Measurements from ENCODE around the gene CYFIP1. TPM values are rescaled to one million over a fixed set of nuclear protein-coding genes. Genes with fewer than 3 reads are reported as not detected.

Gene CYFIP1
- polyA plus RNA-seq, 3 donors, result 47.1 to 85.5 (median 63.8) TPM

DNA sequence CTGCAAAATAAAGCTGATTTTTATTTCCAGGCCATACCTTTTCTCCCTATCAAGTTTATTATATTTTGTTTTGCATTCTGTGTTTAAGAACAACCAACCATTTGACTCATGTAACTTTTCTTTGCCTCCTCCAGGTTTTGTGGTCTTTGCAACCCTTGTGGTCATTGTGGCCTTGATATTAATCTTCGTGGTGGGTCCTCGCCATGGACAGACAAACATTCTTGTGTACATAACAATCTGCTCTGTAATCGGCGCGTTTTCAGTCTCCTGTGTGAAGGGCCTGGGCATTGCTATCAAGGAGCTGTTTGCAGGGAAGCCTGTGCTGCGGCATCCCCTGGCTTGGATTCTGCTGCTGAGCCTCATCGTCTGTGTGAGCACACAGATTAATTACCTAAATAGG, 114.1 kb downstream of the CYFIP1 start:
- peaks cover 84 to 99% of the 10 kb centered on the region in 2 donors for H3K36me3 Mint-ChIP-seq
- peaks cover 0 to 1% (median 0%) of the 10 kb centered on the region in 3 donors for H3K27me3 Mint-ChIP-seq (ENCODE audit: low read depth in 3 of 3)
- Histone ChIP-seq H3K36me3 (replicated peaks in 1 of 2; ENCODE audit: control insufficient read depth in 1 of 2, insufficient read depth in 2 of 2, low read length in 2 of 2) (peaks cover 88 to 100% of the 10 kb centered on the region in 2 donors), H2AFZ (ENCODE audit: insufficient read depth, low read depth, low read length, poor library complexity, severe bottlenecking) (no peak overlapping the region), H3K4me2 (replicated peaks; ENCODE audit: extremely low read depth, low read length, poor library complexity, severe bottlenecking) (no peak overlapping the region), H3K4me3 (replicated peaks in 1 of 3; ENCODE audit: low read depth in 2 of 3, low read length in 3 of 3) (no peak overlapping the region), H3K9me3 (replicated peaks in 1 of 2; ENCODE audit: control insufficient read depth in 1 of 2, insufficient read depth in 1 of 2, low read length in 2 of 2) (no peaks in the 10 kb centered on the region), H3K4me1 (ENCODE audit: control insufficient read depth in 1 of 2, insufficient read depth in 2 of 2, low read length in 2 of 2) (no peaks in the 10 kb centered on the region), H3K27ac (ENCODE audit: low read depth in 1 of 2, low read length in 2 of 2) (no peak overlapping the region), H3K9ac (ENCODE audit: insufficient read depth, low read length, poor library complexity, severe bottlenecking) (no peak overlapping the region), H4K20me1 (ENCODE audit: insufficient read depth, low read length) (peaks cover 48% of the 10 kb centered on the region), H3K79me2 (ENCODE audit: insufficient read depth, low read length) (peaks cover 16% of the 10 kb centered on the region), H3K27me3 (ENCODE audit: control insufficient read depth in 2 of 2, insufficient read depth in 2 of 2, low read length in 2 of 2) (no peaks in the 10 kb centered on the region)
- peaks cover 0 to 3% (median 0%) of the 10 kb centered on the region in 7 donors for H3K9me3 Mint-ChIP-seq
- intact Hi-C loops (cut with micrococcal nuclease), result loop anchor here in 1 of 2 donors (10.0 kb wide), 1 partner anchor 61 kb away; no protein-coding TSS in a partner anchor
- 83% methylated on average over 5 of the region's 7 CpGs for WGBS (ENCODE audit: insufficient coverage)
- H3K27ac Mint-ChIP-seq, result no peak overlapping the region
- no peaks in the 10 kb centered on the region for H3K4me1 Mint-ChIP-seq
- H3K4me3 Mint-ChIP-seq, result no peak overlapping the region
- TF ChIP-seq, protein P1, sequence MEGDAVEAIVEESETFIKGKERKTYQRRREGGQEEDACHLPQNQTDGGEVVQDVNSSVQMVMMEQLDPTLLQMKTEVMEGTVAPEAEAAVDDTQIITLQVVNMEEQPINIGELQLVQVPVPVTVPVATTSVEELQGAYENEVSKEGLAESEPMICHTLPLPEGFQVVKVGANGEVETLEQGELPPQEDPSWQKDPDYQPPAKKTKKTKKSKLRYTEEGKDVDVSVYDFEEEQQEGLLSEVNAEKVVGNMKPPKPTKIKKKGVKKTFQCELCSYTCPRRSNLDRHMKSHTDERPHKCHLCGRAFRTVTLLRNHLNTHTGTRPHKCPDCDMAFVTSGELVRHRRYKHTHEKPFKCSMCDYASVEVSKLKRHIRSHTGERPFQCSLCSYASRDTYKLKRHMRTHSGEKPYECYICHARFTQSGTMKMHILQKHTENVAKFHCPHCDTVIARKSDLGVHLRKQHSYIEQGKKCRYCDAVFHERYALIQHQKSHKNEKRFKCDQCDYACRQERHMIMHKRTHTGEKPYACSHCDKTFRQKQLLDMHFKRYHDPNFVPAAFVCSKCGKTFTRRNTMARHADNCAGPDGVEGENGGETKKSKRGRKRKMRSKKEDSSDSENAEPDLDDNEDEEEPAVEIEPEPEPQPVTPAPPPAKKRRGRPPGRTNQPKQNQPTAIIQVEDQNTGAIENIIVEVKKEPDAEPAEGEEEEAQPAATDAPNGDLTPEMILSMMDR (IDR thresholded peaks at IDR 0.05), result no peak
- no peak for DNase-seq

DNA sequence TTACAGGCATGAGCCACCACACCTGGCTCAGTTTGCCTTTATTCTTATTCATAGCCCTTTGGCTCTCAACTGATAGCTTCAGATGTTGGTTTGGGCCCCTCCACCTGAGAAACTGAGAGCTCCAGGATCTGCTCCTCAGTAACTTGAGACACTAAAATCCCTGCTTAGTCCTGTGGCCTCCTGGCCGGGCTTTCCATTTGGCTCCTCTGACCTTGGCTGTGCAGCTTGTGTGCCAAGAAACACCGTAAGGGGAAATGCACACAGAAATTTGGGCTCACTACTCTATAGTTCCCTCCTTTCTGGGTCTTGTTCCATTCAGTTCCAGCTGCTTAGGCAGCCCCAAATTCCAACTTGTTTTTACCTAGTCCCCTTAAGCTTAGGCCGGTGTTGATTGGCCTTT, 116.8 kb downstream of the CYFIP1 start:
- H3K9ac ChIP-seq (ENCODE audit: insufficient read depth, low read length, poor library complexity, severe bottlenecking), result no peak overlapping the region
- peaks cover 16% of the 10 kb centered on the region for H3K79me2 ChIP-seq (ENCODE audit: insufficient read depth, low read length)
- no peaks in the 10 kb centered on the region for H3K27me3 ChIP-seq (ENCODE audit: control insufficient read depth in 2 of 2, insufficient read depth in 2 of 2, low read length in 2 of 2)
- peaks cover 55% of the 10 kb centered on the region for H4K20me1 ChIP-seq (ENCODE audit: insufficient read depth, low read length)
- peaks cover 86 to 99% of the 10 kb centered on the region in 2 donors for H3K36me3 ChIP-seq (replicated peaks in 1 of 2; ENCODE audit: control insufficient read depth in 1 of 2, insufficient read depth in 2 of 2, low read length in 2 of 2)
- no peak overlapping the region for H3K4me2 ChIP-seq (replicated peaks; ENCODE audit: extremely low read depth, low read length, poor library complexity, severe bottlenecking)
- no peak overlapping the region for H3K4me3 ChIP-seq (replicated peaks in 1 of 3; ENCODE audit: low read depth in 2 of 3, low read length in 3 of 3)
- H3K36me3 Mint-ChIP-seq, result peaks cover 79 to 97% of the 10 kb centered on the region in 2 donors
- H3K4me3 Mint-ChIP-seq, result no peak overlapping the region
- intact Hi-C loops (cut with micrococcal nuclease), result loop anchor here in 1 of 2 donors (10.0 kb wide), 1 partner anchor 59 kb away; no protein-coding TSS in a partner anchor
- no peak overlapping the region for H3K27ac ChIP-seq (ENCODE audit: low read depth in 1 of 2, low read length in 2 of 2)
- 97% methylated on average over 2 of the region's 3 CpGs for WGBS (ENCODE audit: insufficient coverage)
- H3K4me1 ChIP-seq (ENCODE audit: control insufficient read depth in 1 of 2, insufficient read depth in 2 of 2, low read length in 2 of 2), result no peaks in the 10 kb centered on the region
- no peak for DNase-seq
- peaks cover 0 to 1% (median 0%) of the 10 kb centered on the region in 3 donors for H3K27me3 Mint-ChIP-seq (ENCODE audit: low read depth in 3 of 3)
- H3K27ac Mint-ChIP-seq, result peak overlapping the region in 4 of 7 donors; percentile 20 to 66 (median 40)
- no peaks in the 10 kb centered on the region for H3K9me3 ChIP-seq (replicated peaks in 1 of 2; ENCODE audit: control insufficient read depth in 1 of 2, insufficient read depth in 1 of 2, low read length in 2 of 2)
- H3K9me3 Mint-ChIP-seq, result peaks cover 0 to 3% (median 0%) of the 10 kb centered on the region in 7 donors
- no peaks in the 10 kb centered on the region for H3K4me1 Mint-ChIP-seq
- TF ChIP-seq, protein P1 (IDR thresholded peaks at IDR 0.05), result no peak
- H2AFZ ChIP-seq (ENCODE audit: insufficient read depth, low read depth, low read length, poor library complexity, severe bottlenecking), result no peak overlapping the region
